Lower leg skin (tissue), 3 donors: ENCODE measurements around the gene SNAI3.

Experiments used
- CTCF ChIP-seq, 3 donors: fragments of 450-650 bp; IDR thresholded peaks; one replicate each; pipeline ENCODE4 v1.5.1; 2016; ENCODE audit warnings: antibody characterized with exemption in 3 of 3, mild to moderate bottlenecking in 3 of 3, moderate library complexity in 2 of 3
- POLR2A ChIP-seq, 2 donors: fragments of 450-650 bp; IDR thresholded peaks; one replicate each; pipeline ENCODE4 v1.6.1; 2016 to 2017; ENCODE audit warnings: antibody characterized with exemption in 2 of 2, mild to moderate bottlenecking in 1 of 2, moderate library complexity in 1 of 2

- TF ChIP-seq POLR2A (IDR thresholded peaks at IDR 0.05): no peak
- TF ChIP-seq CTCF (IDR thresholded peaks at IDR 0.05): no peak
Measured at GRCh38 chr16:88654363-88655052, 31.8 kb downstream of the SNAI3 start.
